NCI-H1930 (cell line): ENCODE measurements around the gene CHST3.
"Not testable (repeated sequence)": the region's sequence is repeated elsewhere in the genome, so short reads cannot be mapped to it uniquely, and the experiment has no call there.

Source experiments
- DNase-seq, 2 experiments: peaks; one replicate each; lab custom pipeline; 2025; lab: John Stamatoyannopoulos, UW

Gene CHST3

DNA sequence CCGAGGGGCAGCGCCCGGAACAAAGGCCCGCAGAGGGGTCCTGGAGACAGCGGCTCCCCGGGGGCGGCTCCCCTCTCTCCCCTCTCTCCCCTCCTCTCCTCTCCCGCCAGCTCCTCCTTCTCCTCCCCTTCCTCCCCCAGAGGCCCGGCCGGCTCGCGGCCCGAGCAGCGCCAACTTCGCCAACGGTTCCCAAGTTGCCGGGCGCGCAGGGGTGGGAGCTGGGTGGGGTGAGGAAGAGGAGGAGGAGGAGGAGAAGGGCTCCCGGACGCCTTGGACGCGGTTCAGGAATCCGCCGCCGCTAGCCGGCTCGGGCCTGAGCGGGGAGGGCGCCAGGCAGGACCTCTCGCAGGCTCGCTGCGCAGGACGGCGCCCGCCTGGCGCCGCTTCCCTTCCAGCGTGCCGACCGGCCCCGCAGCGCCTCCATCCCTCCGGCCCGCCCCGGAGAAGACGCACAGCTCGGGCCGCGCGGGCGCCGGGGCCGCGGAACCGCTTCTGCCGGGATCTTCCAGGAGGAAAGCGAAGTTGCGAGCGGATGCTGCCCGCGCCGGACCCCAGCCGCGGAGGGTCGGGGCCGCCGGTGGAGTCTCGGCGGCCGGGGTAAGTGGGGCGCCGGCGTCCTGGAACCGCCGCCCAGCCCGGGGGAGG is at the start of gene CHST3:
TSS of gene CHST3 (plus strand) at position 298 of the 645 bp plus-strand sequence. CDS start 41,448 bp downstream, outside the sequence.
- peak in 1 of 2 experiments; percentile 1 for DNase-seq

GRCh38 chr10:71916827-71917226 is 47.4 kb upstream of the CHST3 start:
- no peak for DNase-seq

DNA sequence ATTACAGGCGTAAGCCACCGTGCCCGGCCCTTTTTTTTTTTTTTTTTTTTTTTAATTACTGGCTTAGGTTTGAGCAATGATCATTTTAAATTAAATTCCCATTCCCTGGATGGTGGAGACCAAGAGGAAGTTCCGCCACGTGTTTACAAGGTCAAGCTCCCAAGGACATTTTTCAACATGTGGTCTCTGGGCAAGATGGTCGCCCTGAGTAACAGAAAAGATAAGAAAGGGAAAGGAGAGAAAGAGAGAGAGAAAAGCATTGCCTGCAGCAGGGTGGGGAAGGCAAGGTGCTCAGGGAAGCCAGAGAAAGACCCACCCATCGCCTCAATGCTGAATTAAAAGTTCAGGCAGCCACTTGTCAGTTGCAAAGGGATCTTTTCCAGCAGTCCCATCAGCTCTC is 45.2 kb upstream of the CHST3 start:
- DNase-seq, result no peak

- not testable (repeated sequence) for DNase-seq
Observed at GRCh38 chr10:71919956-71920539, 44.1 kb upstream of the CHST3 start.

GRCh38 chr10:71920540-71921323 is 43.5 kb upstream of the CHST3 start:
- no peak for DNase-seq

GRCh38 chr10:71921324-71922027 is 42.7 kb upstream of the CHST3 start:
- DNase-seq, result no peak

- DNase-seq, result no peak
Observed at GRCh38 chr10:71923138-71923692, 41.0 kb upstream of the CHST3 start.

- DNase-seq, result no peak
Observed at GRCh38 chr10:71924771-71925170, 39.4 kb upstream of the CHST3 start.

DNA sequence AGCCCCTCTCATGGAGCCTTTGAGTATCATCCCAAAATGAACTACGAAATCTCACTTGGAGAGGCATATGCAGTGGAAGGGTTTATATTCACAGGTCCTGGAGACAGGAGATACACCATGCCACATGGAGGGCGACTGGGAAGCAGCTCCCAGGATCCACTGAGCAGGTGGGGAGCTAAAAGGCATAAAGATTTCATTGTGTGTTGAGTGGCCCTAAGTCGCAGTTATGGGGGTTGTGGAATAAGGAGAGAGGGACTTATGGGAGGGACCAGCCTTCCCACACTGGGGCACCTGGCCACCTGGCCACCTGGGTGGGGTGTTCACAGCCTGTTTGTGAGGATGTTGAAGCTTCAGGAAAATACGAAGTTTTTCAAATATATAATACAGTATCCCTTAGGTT is 37.0 kb upstream of the CHST3 start:
- DNase-seq, result no peak

DNA sequence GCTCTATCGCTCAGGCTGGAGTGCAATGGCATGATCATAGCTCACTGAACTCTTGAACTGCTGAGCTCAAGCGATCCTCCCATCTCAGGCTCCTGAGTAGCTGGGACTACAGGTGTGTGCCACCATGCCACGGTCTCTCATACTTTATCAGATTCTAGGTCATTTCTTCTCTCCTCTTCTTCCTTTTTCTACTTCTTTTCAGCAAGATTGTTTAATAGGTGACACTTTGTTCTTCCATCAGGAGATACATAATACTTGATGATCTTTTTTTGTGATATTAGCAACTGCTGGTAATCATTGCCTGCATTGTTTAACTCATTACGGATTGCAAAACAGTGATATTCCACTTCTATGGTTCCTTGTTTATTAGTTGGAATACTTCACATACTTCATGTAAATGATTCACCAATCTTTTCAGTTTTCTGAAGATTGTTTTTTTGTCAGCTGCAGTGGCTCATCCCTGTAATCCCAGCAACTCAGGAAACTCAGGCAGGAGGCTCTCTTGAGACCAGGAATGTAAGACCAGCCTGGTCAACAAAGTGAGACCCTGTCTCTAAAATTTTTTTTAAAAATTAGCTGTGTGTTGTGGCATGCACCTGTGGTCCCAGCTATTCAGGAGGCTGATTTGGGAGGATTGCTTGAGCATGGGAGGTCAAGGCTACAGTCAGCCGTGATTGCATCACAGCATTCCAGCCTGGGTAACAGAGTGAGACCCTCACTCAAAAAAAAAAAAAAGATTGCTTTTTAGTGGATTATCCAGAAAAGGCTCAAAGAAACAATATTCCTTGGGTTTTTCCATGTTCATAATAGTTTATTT is 36.2 kb upstream of the CHST3 start:
- no peak for DNase-seq

- no peak for DNase-seq
Observed at GRCh38 chr10:71931295-71931694, 32.9 kb upstream of the CHST3 start.

DNA sequence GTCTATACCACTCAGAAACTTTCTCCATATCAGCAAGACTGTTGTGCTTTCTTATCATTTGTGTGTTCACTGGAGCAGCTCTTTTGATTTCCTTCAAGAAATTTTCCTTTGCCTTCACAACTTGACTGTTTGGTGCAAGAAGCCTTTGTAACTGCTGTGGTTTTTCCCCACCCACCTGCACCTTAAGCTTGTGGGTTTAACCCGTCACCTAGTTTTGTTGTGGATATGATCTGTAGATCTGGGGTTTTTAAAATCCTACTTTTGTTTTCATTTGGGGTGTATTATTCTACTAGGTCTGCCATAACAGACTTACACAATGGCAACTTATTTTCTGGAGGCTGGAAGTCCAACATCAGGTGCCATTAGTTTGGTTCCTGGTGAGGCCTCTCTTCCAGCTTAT is 30.5 kb upstream of the CHST3 start:
- no peak for DNase-seq

GRCh38 chr10:71938211-71938610 is 26.0 kb upstream of the CHST3 start:
- DNase-seq, result no peak

DNA sequence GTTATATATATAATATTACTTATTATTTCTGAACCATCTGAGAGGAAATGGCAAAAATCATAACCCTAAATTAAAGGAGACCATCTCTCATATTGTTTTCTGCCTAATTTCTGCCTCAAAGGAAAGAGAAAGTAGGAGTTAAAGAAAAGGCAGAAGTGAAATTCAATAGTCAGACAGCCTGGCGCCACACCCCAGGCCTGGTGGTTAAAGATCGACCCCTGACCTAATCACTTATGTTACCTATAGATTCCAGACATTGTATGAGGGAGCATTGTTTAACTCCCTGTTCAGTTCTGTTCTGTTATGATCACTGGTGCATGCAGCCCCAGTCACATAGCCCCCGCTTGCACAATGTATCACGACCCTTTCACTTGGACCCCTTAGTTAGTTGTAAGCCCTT is 24.9 kb upstream of the CHST3 start:
- no peak for DNase-seq

- no peak for DNase-seq
Observed at GRCh38 chr10:71939861-71940474, 24.2 kb upstream of the CHST3 start.

GRCh38 chr10:71940752-71941151 is 23.4 kb upstream of the CHST3 start:
- DNase-seq, result no peak

DNA sequence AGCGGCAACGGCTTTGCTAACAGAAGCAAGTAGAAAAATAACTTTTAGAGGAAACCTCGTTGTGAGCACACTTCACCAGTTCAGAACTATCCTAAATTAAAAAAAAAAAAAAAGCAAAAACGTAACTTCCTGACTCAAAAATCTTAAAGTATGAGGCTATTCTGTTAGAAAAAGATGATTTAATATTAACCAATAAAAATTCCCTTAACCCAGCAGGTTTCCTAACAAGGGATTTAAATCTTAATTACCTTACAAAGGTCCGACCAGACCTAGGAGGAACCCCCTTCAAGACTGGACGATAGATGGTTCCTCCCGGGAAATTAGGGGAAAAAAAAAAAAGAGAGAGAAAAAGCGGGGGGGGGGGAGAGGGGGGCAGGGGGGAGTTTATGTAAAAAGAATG is 22.9 kb upstream of the CHST3 start:
- DNase-seq, result no peak

DNA sequence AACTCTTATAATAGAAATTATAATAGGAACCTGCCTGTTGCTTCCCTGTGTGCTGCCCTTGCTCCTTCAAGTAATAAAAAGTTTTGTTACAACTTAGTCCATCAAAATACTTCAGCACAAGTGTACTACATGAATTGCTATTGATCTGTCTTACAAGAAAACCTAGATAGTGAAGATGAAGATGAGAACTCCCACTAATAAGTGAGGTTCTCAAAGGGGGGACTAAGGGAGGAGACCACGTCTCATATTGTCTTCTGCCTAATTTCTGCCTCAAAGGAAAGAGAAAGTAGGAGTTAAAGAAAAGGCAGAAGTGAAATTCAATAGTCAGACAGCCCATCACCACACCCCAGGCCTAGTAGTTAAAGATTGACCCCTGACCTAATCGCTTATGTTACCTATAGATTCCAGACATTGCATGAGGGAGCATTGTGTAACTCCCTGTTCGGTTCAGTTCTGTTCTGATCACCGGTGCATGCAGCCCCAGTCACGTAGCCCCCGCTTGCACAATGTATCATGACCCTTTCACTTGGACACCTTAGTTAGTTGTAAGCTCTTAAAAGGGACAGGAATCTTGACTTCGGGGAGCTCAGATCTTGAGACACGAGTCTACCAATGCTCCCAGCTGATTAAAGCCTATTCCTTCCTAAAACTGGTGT is 18.2 kb upstream of the CHST3 start:
- no peak for DNase-seq

- DNase-seq, result no peak
Observed at GRCh38 chr10:71946700-71947099, 17.5 kb upstream of the CHST3 start.

- no peak for DNase-seq
Observed at GRCh38 chr10:71948496-71949067, 15.6 kb upstream of the CHST3 start.
